GM10248 (cell line): ENCODE results near the gene NDUFA6.
"Not testable (repeated sequence)": the region's sequence is repeated elsewhere in the genome, so short reads cannot be mapped to it uniquely, and the experiment has no call there.

Experiments
- CTCF ChIA-PET: fragments of 300-600 bp; sonication (Branson Sonifier 250); formaldehyde crosslinking; extraction: SDS; loops from one replicate; lab custom pipeline; 2021; ENCODE audit warnings: antibody characterized with exemption; lab: Yijun Ruan, JAX
- POLR2A ChIA-PET: fragments of 350-650 bp; sonication (Branson Sonifier 250); formaldehyde crosslinking; extraction: SDS; loops from one replicate; lab custom pipeline; 2020; ENCODE audit warnings: antibody characterized with exemption; lab: Yijun Ruan, JAX
- DNase-seq: peaks from one replicate; pipeline ENCODE4 v3.0.0; 2012; ENCODE audit errors: extremely low spot score
- CTCF ChIP-seq: IDR thresholded peaks from 2 replicates; pipeline ENCODE4 v1.5.1; 2012; ENCODE audit warnings: mild to moderate bottlenecking, low read depth; ENCODE audit errors: extremely low read depth, missing control alignments, control extremely low read depth

Gene NDUFA6

DNA sequence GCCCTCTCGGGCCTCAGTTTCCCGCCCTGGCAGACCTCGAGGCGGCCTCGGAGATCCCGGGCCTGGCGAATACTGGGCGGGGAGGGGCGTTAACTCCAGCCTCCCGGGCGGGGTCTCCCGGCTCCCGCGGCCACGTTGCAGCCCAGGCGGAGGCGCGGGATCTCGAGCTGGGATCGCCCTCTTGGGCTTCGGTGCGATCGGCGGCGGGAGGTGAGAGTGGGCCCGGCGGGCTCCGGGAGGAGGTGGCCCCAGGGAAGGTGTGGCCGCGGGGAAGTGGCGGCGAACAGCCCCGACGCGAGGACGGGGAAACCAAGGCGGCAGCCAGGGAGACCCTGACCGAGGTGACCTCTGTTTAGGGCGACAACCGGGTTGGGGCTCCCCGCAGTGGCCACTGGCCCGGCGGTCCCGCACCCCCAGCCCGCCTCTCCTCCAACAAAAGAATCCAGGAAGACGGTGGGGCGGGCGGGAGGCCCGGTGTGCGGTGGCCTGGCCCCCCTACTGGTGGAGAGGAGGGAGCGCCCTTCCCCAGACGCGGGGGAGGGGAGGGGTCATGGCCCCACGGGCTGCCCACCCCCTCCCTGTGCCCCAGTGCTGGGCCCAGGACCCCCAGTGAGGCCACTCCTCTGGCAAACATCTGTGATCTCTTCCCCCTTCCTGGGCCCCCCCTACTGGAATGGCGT is 16.3 kb downstream of the NDUFA6 start, which contains the start of gene PHETA2:
Gene PHETA2, plus strand, starts transcription at position 117 of the 680 bp plus-strand sequence. CDS start 3,046 bp downstream, outside the sequence.
- DNase-seq: peak; percentile 42
- CTCF ChIA-PET: no interaction called here
- peak; percentile 34 for TF ChIP-seq CTCF
- POLR2A ChIA-PET: no interaction called here

DNA sequence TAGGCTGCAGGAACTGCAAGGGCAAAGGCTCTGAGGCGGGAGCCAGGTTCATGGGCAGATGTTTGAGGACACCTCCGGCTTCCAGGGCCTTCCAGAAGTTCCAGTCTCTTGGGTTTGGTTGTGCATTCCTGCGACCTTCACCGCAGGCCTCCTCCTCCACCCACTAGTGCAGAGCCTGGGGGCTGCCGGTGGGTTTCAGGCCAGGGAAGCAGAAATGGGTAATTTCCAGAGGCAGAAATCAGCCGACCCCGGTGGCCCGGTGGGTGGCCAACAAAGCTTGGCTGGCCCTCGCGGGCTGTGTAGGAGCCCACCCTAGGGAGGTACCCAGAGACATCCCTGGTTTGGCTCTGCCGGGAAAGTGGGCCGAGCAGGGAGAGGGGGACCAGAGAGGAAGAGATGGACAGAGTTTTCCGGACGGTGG is 16.9 kb downstream of the NDUFA6 start:
- no peak for TF ChIP-seq CTCF
- ChIA-PET CTCF (no interaction called here), POLR2A (no interaction called here)
- no peak for DNase-seq

DNA sequence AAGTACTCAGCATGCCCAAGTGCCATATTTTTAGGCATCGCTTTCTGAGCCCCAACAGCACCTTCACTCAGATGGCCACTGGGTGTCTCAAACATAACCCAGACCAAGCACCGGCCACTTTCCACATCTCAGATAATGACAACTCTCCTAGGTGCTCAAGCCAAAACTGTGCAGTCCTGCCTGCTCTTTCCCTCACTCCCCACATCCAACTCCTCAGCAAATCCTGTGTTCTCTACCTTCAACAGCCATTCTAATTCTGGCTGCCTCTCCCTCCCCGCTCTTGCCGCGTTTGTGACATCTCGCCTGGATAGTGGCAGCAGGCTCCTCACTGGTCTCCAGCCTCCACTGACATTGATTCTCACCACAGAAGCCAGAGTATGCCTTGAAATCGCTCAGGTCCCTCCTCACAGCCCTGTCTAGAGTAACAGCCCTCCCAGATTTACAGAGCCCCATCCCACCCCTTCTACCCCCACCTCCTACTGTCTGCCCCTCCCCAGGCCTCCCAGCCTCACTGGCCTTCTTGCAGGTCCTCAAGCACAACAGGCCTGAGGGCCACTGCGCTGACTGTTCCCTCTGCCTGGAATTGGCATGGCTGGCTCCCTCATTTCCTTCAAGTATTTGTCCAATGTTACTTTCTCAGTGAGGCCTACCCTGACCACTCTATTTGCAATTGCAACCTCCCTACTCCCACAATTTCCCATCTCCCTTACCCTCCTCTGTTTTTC is 17.8 kb downstream of the NDUFA6 start:
- no peak for DNase-seq
- CTCF ChIA-PET: no interaction called here
- POLR2A ChIA-PET: no interaction called here
- TF ChIP-seq CTCF: no peak

DNA sequence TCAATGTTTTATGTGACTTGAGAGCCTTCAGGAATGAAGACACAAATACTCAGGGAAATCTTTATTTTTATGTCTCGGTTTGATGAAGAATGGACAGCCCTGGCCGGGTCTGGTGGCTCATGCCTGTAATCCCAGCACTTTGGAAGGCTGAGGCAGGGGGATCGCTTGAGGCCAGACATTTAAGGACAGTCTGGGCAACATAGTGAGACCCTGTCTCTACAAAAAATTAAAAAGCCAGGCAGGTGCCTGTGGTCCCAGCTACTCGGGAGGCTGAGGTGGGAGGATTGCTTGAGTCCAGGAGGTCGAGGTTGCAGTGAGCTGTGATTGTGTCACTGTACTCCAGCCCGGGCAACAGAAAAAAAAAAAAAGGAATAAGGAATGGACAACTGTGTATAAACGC is 19.1 kb downstream of the NDUFA6 start:
- DNase-seq, CTCF ChIA-PET: not testable (repeated sequence)
- POLR2A ChIA-PET: interaction anchor here (0.5 to 1.4 kb wide), 3 partner anchors 8 to 690 kb away, joined by 4 to 6 read pairs (median 5); partner anchors contain the start of gene SMDT1

GRCh38 chr22:42070517-42071422 is 19.8 kb downstream of the NDUFA6 start, which contains the start of gene NAGA:
NAGA (minus strand) TSS chr22:42070812; CDS start chr22:42070297, 515 bp downstream.
- DNase-seq: peak; percentile 96
- ChIA-PET CTCF (interaction anchor here (0.9 to 2.0 kb wide), 4 partner anchors 8 to 374 kb away, joined by 3 to 10 read pairs (median 4); partner anchors contain the start of gene SMDT1), POLR2A (interaction anchor here (0.5 to 1.4 kb wide), 3 partner anchors 9 to 689 kb away, joined by 4 to 6 read pairs (median 5); partner anchors contain the start of gene SMDT1)
- TF ChIP-seq CTCF: no peak

DNA sequence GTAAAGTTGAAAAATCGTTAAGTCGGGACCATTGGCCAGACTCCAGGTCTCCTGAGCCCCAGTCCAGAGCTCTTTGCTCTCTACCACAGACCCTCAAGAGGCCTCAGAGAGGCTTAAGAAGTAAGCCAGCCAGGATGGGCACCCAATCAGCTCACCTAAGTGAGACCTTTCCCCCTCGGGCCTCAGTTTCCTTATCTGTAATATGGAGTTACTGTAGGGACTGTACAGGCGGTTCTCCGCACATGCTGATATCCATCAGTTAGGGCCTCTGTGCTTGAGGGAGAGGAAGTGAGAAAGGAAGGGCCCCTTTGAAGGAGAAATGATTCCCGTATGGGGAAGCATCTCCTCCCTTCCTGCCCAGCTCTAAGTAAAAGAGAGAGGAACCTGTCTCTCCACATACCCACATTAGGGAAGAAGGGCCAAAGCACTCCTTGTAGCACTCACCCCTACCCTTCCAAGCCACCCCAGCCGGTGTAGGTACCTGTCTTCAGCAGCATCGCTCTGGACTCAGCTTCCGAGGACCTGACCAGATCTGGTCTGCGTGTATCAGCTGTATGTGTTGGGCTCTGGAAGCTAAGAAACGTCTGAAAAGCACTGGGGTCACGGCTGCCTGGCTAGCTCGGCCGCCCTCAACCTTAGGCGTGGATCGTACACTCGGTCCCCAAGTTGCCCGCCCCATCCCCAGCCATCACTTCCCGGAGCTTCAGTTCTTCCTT is 20.6 kb downstream of the NDUFA6 start:
- TF ChIP-seq CTCF: no peak
- POLR2A ChIA-PET: interaction anchor here (0.6 to 1.4 kb wide), 3 partner anchors 10 to 243 kb away, joined by 3 to 7 read pairs (median 4); partner anchors contain the start of gene SMDT1
- CTCF ChIA-PET: interaction anchor here (0.9 to 2.0 kb wide), 6 partner anchors 8 to 373 kb away, joined by 3 to 10 read pairs (median 4); partner anchors contain the start of gene SMDT1
- peak; percentile 13 for DNase-seq
